Activated naive CD4-positive, alpha-beta T cell treated with anti-CD3 and anti-CD28 coated beads for 36 hours (primary cell): ENCODE measurements around the gene ZC3H18. TPM values are rescaled to one million over a fixed set of nuclear protein-coding genes. Genes with fewer than 3 reads are reported as not detected.

Experiments used
- CTCF ChIA-PET: fragments of 350-600 bp; sonication (Branson Sonifier 250); formaldehyde crosslinking; loops from one replicate; lab custom pipeline; 2021; ENCODE audit warnings: antibody characterized with exemption; lab: Charles Lee
- DNase-seq: peaks from one replicate; pipeline ENCODE4 v3.0.0-alpha.2; 2020
- H3K27ac Mint-ChIP-seq: one replicate; pipeline ENCODE4 v1.8.0; 2021; ENCODE audit warnings: mild to moderate bottlenecking, mixed read lengths
- H3K27me3 Mint-ChIP-seq: one replicate; pipeline ENCODE4 v1.8.0; 2021; ENCODE audit warnings: low read depth, mixed read lengths
- H3K36me3 Mint-ChIP-seq: one replicate; pipeline ENCODE4 v1.8.0; 2021; ENCODE audit warnings: low read depth, mixed read lengths
- H3K4me1 Mint-ChIP-seq: one replicate; pipeline ENCODE4 v1.8.0; 2021; ENCODE audit warnings: low read depth, mixed read lengths
- H3K4me3 Mint-ChIP-seq: one replicate; pipeline ENCODE4 v1.8.0; 2021; ENCODE audit warnings: mild to moderate bottlenecking, moderate library complexity, mixed read lengths
- H3K9me3 Mint-ChIP-seq: one replicate; pipeline ENCODE4 v1.8.0; 2021; ENCODE audit warnings: mixed read lengths
- intact Hi-C: fragments of 100-400 bp; cut with micrococcal nuclease; formaldehyde crosslinking; loops from one replicate; pipeline ENCODE4 v1.15.1; 2023
- total RNA-seq, 2 experiments: library from RNA; stranded (reverse); gene quantifications; one replicate each; pipeline ENCODE4 v1.2.3, GENCODE V29; 2021

Gene ZC3H18
- total RNA-seq, result 10 to 100 TPM; 55.8 to 58.5 TPM

DNA sequence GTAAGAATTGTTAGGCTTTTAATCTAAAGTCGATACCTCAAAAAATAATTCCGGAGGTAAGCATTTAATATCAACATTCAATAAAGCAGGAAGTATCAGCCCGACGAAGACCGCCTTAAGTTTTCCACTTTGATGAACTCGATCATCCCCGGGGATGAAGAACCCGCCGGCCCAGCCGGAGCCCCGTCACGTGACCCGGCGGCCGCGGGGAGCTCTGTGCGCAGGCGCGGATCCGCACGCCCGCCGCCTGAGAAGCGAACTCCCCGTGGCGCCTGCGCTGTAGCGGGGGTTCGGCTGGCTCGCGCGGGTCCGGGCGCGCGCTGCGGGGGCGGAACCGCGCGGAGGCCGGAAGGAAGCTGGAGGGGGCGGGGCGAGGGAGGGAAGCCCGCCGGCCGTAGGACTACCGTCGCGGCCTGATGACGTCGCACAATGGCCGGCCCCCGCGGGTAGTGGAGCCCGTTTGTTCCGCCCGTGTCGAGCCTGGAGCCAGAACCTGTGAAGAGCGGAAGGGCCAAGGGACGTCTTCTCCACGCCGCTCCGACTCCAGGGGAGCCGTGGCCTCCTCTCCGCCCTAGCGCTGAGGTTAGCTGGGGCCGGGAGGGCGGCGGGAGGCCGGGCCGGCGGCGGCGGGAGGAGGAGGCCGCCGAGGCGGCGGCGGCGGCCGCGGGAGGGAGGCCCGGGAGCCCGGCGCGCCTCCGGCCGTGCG, at the start of gene ZC3H18:
Gene ZC3H18 (plus strand): TSS at position 419 of the 706 bp plus-strand sequence. CDS start 6,721 bp downstream, outside the sequence.
- intact Hi-C loops, result loop anchor here (1.0 to 10.0 kb wide), 7 partner anchors 81 to 795 kb away; partner anchors contain the start of genes CYBA, MVD, PIEZO1 and SNAI3
- peaks cover 3% of the 10 kb centered on the region for H3K36me3 Mint-ChIP-seq
- peak within 1 kb of the TSS; percentile 81 for H3K4me3 Mint-ChIP-seq
- H3K9me3 Mint-ChIP-seq, result no peaks in the 10 kb centered on the region
- H3K27ac Mint-ChIP-seq, result peak within 1 kb of the TSS; percentile 84
- DNase-seq, result peak; percentile 97
- no peaks in the 10 kb centered on the region for H3K27me3 Mint-ChIP-seq
- peaks cover 41% of the 10 kb centered on the region for H3K4me1 Mint-ChIP-seq
- CTCF ChIA-PET, result interaction anchor here (0.8 to 2.2 kb wide), 4 partner anchors 9 to 134 kb away, joined by 3 to 10 read pairs (median 4); no protein-coding TSS in a partner anchor

DNA sequence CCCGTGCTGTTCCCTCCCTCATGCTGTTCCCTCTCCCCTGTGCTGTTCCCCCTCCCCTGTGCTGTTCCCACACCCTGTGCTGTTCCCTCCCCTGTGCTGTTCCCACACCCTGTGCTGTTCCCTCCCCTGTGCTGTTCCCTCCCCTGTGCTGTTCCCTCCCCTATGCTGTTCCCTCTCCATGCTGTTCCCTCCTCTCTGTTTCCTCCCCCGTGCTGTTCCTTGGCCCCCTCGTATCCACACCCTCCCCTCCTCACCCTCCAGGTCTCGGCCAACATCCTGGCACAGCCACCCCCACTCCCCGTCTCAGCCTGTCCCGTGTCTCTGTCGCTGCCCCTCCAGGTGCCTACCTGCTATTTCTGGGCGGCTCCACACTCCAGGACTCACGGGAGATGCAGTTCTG, 48.5 kb upstream of the ZC3H18 start:
- Mint-ChIP-seq H3K27ac (no peak overlapping the region), H3K4me1 (peaks cover 1% of the 10 kb centered on the region), H3K36me3 (no peaks in the 10 kb centered on the region), H3K4me3 (no peak overlapping the region), H3K9me3 (no peaks in the 10 kb centered on the region), H3K27me3 (no peaks in the 10 kb centered on the region)
- CTCF ChIA-PET, result no interaction called here
- intact Hi-C loops, result no loop called here
- no peak for DNase-seq

DNA sequence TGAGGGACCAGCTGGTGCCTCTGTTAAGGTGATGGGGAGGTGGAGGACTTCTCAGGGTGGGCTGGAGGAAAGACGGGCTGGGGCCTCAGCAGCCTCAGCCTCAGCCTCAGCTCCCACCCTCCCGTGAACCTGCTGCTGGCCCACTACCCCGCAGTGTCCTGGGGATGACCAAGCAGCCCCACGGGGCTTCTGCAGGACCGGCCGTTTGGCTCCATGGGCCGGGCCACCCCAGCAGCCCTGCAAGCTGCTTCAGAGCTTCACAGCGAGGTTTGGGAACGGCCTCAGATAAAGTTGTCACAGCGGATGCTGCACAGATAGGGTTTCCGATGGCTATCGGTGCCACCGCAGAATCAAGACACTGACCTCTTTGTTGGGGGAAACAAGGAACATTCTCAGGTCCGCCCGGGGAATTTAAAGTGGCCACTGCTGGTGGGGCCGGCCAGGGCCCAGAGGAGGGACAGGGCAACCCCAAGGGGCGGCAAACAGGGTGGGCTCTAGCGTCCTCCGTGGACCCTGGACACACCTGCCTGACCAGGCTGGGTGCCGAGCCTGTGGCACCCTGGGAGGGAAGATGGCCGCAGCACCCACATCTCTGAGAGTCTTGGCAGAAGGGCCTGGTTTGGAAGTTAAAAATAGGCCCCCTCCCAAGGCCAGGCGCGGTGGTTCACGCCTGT, 47.8 kb upstream of the ZC3H18 start:
- intact Hi-C loops, result no loop called here
- DNase-seq, result no peak
- Mint-ChIP-seq H3K4me1 (peaks cover 1% of the 10 kb centered on the region), H3K27ac (no peak overlapping the region), H3K4me3 (no peak overlapping the region), H3K9me3 (no peaks in the 10 kb centered on the region), H3K36me3 (no peaks in the 10 kb centered on the region), H3K27me3 (no peaks in the 10 kb centered on the region)
- CTCF ChIA-PET, result no interaction called here

DNA sequence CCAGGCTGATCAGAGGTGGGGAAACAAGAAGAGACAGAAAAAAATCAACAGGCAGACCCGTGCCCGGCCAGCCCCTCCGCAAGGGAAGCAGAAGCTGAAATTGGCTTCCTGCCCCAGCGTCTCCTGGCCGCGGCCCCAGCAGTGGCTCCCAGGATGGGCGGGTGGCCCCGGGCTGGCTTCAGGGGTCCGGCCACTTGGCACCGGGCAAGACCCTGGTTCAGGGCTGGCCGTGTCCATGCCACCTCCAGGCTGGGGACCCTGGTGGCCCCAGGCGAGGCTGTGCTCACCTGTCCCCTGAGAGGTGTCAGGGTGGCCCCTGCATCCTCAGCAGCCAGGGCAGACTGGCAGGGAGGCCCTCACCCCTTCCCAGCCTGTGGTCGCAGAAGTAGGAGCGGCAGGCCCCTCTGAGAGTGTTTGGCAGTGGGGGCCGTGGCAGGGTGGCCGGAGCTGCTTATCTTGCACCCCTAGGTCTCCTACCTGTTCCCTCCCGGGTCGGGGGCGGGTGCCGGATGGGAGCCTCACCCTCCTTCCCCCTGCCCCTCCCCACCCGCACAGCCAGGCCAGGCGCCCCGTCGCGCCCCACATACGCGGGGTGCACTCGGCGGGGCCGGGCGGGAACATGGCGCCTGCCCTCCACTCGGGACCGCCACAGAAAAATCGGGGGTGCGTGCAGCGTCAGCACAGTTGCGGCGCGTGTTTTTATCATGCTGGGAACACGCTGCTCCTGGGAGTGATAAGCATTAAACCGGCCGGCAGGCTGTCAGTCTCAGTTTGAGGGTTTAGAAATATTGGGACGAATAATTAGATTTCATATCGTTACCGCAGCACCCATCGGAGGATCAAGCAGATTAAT, 46.7 kb upstream of the ZC3H18 start:
- Mint-ChIP-seq H3K4me1 (peaks cover 1% of the 10 kb centered on the region), H3K27me3 (no peaks in the 10 kb centered on the region), H3K4me3 (no peak overlapping the region), H3K36me3 (no peaks in the 10 kb centered on the region), H3K27ac (no peak overlapping the region), H3K9me3 (no peaks in the 10 kb centered on the region)
- CTCF ChIA-PET, result no interaction called here
- intact Hi-C loops, result no loop called here
- no peak for DNase-seq

DNA sequence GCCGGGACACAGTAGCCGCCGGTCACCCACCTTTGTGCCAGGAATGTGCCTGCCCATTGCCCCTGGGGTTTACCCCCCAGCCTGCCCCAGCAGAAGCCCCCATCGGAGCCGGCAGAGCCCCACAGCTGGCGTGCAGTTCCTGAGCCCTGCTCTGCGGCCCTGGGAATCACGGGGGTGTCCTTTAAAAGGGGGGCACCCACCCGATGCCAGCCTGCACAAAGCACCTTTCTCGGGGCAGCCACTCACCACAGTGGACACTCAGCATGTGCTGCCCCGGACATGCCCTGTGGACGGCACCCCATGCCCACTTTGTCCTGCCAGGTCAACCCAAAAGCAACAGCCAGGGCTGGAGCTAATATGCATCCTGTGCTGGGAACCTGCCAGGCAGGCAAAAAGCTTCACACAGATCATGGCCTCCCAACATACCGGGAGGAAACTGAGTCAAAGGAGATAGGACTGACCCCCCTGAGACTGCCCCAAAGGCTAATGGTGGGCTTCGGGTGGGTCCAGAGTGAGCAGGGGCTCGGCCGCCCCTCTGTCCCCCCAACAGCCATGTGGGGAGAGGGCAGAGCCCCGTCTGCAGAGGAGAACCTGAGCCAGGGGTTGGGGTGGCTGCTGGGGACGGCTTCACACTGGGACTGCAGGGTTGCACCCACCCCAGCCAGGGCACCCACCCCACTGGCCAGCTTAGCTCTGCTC, 45.8 kb upstream of the ZC3H18 start:
- H3K27me3 Mint-ChIP-seq, result no peaks in the 10 kb centered on the region
- CTCF ChIA-PET, result no interaction called here
- H3K9me3 Mint-ChIP-seq, result no peaks in the 10 kb centered on the region
- H3K4me3 Mint-ChIP-seq, result no peak overlapping the region
- no peaks in the 10 kb centered on the region for H3K36me3 Mint-ChIP-seq
- H3K27ac Mint-ChIP-seq, result no peak overlapping the region
- intact Hi-C loops, result no loop called here
- no peak for DNase-seq
- peaks cover 1% of the 10 kb centered on the region for H3K4me1 Mint-ChIP-seq

DNA sequence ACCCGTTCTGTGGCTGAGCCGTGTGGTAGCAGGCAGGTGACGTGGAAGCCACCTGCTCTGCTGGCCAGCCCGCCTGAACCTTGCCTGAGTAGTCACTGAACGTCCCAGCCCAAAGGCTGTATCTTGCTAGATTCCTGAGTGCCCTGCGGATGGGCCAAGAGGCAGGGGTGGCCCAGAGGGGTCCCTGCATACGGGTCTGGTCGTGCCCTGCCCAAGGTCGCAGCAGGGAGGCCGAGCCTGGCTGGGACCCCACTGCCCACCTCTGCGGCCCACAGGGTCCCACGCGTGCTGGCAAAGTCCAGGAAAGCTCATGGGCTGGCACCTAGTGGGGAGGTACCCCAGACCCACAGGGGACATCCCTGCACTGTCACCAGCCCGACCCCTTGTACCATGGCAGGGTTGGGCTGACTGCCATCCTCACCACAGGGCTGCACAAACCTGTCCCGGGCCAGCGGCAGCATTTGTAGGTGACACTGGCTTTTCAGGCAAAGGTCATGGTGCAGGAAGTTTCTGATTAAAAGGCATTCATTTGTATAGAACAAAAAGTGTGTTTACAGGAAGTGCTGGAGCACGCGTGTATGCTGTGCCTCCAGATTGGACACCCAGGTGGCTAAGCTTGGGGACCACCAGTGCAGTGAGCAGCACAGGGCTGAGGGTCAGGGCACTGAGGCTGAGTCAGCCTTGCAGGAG, 45.1 kb upstream of the ZC3H18 start:
- H3K4me3 Mint-ChIP-seq, result no peak overlapping the region
- intact Hi-C loops, result no loop called here
- no peaks in the 10 kb centered on the region for H3K9me3 Mint-ChIP-seq
- no peaks in the 10 kb centered on the region for H3K36me3 Mint-ChIP-seq
- DNase-seq, result no peak
- CTCF ChIA-PET, result no interaction called here
- no peak overlapping the region for H3K27ac Mint-ChIP-seq
- peaks cover 1% of the 10 kb centered on the region for H3K4me1 Mint-ChIP-seq
- no peaks in the 10 kb centered on the region for H3K27me3 Mint-ChIP-seq

DNA sequence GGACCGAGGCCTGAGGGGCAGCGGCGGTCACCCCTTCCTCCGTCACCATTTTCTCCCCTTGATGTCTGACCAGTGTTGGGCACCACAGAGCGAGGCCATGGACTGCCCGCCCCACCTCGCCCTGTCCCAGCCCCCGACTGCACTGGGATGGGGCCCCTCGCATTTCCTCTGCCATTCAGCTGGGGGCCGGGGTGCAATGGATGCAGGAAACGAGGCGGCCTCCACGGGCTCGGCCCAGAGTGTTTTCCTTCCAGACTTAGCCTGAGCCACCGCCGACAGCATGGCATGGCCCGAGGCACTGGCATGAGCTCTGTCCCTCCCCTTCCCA, 44.6 kb upstream of the ZC3H18 start:
- Mint-ChIP-seq H3K27me3 (no peaks in the 10 kb centered on the region), H3K27ac (no peak overlapping the region)
- no peak for DNase-seq

DNA sequence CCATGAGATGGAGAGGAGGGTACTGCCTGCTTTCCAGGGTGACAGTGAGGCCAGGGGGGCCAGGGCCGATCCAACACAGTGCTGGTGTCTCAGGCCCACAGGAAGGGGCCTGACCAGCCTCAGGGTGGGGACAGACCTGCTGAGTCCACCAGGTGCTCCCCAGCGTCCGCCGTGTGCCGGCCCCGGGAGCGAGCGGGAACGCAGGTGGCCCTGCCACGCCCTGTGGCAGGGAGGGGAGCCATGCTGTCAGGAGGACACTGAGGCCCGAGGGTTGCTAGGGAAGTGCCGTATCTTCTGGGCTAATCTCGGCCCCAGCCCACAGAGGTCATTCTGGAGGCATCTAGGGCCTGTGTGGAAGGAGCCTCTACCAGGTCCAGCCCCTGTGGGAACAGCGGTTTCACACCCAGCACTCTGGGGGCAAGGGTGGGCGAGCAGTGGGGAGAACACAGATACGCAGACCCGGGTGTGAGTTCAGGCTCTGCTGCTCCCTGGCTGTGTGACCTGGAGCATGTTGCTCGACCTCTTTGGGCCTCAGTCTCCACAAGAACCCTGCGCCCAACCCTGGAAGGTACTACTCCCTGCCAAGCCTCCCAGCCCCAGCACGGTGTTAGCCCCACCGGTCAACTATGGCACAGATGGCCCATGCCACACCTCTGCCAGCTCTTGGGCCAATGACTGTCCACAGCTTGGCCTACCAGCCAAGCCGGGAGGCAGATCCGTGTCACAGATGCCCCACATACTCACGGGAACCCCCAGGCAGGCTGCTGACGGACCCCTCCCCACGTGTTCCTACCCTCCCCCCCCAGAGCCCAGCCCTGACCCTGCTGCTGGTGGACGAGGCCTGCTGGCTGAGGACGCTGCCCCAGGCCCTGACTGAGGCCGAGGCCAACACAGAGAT, 43.9 kb upstream of the ZC3H18 start:
- CTCF ChIA-PET, result no interaction called here
- Mint-ChIP-seq H3K9me3 (no peaks in the 10 kb centered on the region), H3K4me1 (peaks cover 1% of the 10 kb centered on the region), H3K36me3 (no peaks in the 10 kb centered on the region), H3K4me3 (no peak overlapping the region), H3K27me3 (no peaks in the 10 kb centered on the region), H3K27ac (no peak overlapping the region)
- no peak for DNase-seq
- intact Hi-C loops, result loop anchor here (2.0 kb wide), 1 partner anchor 71 kb away; no protein-coding TSS in a partner anchor

More for the DNA sequence above, 44.6 kb upstream of the ZC3H18 start:
- Mint-ChIP-seq H3K4me1 (peaks cover 1% of the 10 kb centered on the region), H3K4me3 (no peak overlapping the region), H3K9me3 (no peaks in the 10 kb centered on the region), H3K36me3 (no peaks in the 10 kb centered on the region)
- intact Hi-C loops, result no loop called here
- CTCF ChIA-PET, result no interaction called here

DNA sequence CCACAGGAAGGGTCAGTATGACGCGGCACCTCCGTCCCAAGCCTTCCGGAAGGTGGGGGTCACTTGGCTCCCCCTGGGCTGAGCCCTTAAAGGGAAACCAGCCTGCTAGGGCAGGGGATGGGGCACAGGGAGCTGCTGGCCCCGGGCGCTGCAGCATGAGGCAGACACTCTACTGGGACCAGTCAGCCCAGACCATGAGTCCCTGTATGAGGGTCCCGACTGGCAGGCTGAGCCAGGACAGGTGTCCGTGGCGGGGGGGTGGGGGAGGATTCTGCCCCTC, 43.4 kb upstream of the ZC3H18 start:
- CTCF ChIA-PET, result no interaction called here
- no peak overlapping the region for H3K27ac Mint-ChIP-seq
- H3K36me3 Mint-ChIP-seq, result peaks cover 2% of the 10 kb centered on the region
- peaks cover 1% of the 10 kb centered on the region for H3K4me1 Mint-ChIP-seq
- H3K9me3 Mint-ChIP-seq, result no peaks in the 10 kb centered on the region
- intact Hi-C loops, result loop anchor here (1.0 to 2.0 kb wide), 2 partner anchors 72 to 84 kb away; no protein-coding TSS in a partner anchor
- H3K27me3 Mint-ChIP-seq, result no peaks in the 10 kb centered on the region
- no peak for DNase-seq
- H3K4me3 Mint-ChIP-seq, result no peak overlapping the region

DNA sequence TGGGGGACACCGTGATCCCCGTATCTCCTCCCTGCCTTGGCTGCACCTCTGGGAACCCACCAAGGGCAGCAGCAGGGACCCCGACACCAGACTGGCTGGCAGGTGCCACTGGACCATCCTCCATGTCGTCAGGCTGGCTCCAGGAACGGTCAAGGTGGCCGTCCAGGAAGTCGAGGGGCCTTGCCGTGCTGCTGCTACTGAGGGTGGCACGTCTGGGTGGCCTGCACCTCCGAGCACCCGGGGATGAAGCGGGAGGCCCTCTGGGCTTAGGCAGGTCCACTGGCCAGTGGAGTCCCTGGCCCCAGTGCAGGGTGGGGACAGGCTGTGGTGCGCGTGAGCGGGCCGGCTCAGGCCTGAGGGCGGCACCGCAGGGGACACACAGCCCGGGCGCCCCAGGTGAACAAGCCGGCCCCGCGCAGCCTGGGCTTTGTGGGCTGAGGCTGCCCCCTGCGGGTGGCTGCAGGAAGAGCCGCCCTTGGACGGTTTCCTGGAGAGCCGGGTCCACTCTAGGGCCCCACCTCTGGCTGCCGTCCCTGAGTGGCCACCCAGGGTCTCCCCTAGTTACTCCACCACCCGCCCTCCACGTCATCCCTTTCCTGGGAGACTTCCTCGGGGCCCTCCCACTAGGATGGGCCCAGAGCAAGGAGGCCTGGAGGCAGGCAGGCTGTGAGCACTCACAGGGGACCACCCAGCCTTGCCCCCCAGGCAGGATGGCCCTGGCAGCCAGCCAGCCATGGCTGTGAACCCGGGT, 42.8 kb upstream of the ZC3H18 start:
- no peaks in the 10 kb centered on the region for H3K27me3 Mint-ChIP-seq
- no peak overlapping the region for H3K4me3 Mint-ChIP-seq
- H3K4me1 Mint-ChIP-seq, result peaks cover 1% of the 10 kb centered on the region
- intact Hi-C loops, result loop anchor here (1.0 to 2.0 kb wide), 2 partner anchors 73 to 84 kb away; no protein-coding TSS in a partner anchor
- peaks cover 2% of the 10 kb centered on the region for H3K36me3 Mint-ChIP-seq
- H3K27ac Mint-ChIP-seq, result no peak overlapping the region
- H3K9me3 Mint-ChIP-seq, result no peaks in the 10 kb centered on the region
- CTCF ChIA-PET, result no interaction called here
- peak; percentile 66 for DNase-seq
